HG03139 (cell line): Measurements from ENCODE around the gene JMJD4.

Experiments
- ATAC-seq: cut with Tn5 transposase; IDR thresholded peaks from one replicate; pipeline ENCODE4 v1.9.1; 2021; ENCODE audit not compliant: unreplicated experiment

JMJD4 gene

DNA sequence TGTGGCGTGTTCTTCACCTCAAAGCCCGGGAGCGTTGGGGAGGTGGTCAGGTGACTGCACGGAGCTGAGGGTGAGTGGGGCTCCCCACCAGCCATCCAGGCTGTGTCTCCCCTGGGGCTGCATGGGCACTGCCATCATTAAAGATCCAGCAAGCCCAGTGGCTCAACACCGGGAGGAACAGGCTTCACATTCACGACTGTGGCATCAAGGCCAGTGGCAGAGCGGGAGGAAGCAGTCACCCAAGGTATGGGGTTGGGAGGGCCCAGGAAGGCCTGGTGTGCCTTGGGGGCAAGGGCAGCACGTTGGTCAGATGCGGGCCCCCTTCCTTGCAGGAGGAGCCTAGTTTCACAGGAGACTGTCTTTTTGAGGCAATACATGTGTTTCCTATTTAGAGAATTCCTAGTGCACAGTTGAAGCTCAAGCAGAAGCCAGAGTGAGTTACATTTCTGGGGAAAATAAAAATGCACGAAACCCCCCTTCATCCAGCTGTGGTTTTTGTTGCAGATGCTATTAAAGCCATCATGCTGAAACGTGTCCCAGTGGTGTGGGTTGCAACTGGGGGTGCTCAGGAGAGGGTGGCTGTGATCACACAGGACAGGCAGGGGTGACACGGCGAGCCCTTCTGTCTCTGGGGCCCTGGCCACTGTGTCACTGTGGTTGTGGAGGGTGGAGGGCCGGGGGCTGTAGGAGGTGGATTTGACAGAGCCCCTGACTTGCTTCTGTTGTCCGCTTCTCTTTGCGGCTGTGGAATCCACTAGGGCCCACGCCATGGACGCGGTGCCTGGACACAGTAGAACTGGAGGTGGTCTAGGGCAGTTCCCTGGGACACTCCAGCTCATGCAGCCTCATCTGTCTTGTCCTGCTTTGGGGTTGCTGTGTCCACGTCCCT, 34.2 kb upstream of the JMJD4 start:
- ATAC-seq: no peak

DNA sequence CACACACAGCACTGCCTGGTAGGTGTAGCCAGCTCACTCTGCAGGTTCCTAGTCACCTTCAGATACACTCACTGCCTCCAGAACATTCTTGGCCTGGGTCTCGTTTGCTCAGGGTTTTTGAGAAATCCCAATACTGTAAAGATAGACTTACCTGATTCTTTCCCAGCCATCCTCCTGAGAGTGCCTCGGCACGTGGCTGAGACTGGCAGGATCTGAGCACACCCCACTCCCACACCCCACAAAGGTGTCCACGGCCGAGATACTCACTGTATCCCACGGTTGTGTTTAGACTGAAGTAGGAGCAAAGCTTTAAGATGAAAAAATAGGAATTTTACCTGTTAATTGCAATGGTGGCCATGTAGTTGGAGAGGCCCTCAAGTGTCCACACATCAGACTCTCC, 33.5 kb upstream of the JMJD4 start:
- ATAC-seq: no peak

DNA sequence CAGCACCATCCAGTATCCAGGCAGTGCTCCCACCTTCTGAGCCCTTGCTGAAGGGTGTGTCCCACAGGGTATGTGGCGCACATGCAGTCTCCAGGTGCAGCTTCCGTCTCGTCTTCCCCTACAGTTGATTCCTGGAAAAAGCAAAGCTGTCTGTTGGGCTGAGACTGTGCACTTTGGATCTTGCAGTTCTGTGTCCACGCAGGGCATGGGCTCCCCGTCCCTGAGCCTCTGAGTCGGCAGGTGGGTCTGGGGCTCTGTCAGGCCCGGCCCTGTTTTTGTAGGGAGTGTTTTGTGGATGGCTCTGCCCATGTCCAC, 33.0 kb upstream of the JMJD4 start:
- no peak for ATAC-seq

DNA sequence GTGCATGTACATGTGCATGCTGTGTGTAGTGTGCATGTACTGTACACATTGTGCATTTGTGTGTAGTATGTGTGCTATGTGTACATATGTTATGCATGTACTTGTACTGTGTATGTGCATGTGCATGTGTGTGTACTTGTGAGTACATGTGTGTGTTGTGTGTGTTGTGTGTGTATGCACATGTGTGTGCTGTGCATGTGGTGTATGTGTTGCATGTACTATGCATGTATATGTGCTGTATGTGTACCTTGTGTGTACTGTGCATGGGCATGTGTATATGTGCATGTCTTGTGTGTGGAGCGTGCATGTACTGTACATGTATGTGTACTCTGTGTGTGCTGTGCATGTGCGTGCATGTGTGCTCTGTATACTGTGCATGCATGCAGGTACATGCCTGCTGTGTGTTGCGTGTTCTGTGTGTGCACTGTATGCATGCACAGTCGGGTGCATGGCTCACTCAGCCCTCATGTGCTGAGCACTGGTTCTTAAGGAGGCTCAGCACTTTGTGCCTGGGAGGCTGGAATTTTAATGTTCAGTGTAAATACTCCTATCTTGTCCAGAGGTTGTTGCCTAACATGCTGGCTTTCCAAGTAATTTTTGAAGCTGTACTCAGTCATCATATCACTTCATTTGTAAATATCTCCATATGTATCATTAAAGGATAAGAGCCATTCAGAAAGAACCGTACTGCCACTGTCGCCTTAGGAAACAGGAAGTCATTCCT, 32.5 kb upstream of the JMJD4 start:
- ATAC-seq: no peak

DNA sequence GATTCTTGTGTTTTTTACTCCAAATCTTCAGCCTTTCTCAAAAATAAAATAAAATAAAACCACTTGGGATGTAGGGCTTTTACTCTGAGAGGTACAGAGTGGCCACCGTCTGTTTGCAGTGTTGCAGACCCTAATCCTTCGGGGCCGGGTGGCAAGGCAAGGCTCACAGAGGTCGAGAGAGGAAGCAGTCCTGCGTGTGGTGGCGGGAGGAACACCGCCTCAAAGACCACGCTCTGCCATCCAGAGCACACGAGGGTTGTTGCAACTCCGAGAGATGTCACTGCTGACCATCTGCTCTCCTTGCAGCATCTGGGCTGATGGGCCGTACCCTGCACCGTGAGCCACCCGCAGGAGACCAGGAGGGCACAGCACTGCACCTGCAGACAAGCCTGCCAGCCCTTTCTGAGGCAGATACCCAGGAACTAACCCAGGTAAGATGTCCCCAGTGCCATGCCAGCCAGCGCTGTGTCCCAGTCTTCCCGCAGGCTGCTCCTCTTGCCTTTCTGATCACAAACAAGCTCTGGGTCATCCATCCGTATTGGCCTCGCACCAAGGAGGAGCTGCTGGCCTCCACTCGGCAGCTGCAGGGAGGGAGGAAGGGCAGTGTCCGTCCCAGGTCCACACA, 31.7 kb upstream of the JMJD4 start:
- ATAC-seq: no peak

DNA sequence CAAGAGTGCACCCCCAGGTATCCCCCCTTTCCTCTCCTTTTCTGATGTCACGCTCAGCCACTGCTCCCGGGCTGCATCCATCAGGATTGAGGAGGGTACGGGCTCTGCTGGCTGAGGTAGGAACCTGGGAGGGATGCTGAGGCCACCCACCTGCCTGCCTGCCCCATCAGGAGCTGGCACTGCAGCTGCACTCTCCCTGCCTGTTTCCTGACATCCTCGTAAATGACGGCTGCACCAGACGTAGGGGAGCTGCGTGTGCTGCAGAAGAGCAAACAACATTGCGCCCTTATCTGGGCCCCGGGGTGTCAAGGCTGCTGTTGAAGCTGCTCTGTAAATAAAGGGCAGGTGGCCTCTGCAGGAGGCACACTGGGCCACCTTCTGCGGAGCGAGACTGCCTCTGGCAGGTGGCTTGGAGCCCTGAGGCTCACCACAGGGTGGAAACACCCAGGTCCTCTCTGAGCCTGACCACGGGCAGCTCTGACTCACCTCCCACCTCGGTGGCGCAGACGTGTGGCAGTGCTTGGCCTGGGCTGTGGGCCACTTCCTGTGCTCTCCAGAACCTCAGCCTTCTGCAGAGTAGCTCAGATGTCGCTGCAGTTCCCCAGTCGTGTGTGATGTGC, 31.0 kb upstream of the JMJD4 start:
- ATAC-seq: no peak

DNA sequence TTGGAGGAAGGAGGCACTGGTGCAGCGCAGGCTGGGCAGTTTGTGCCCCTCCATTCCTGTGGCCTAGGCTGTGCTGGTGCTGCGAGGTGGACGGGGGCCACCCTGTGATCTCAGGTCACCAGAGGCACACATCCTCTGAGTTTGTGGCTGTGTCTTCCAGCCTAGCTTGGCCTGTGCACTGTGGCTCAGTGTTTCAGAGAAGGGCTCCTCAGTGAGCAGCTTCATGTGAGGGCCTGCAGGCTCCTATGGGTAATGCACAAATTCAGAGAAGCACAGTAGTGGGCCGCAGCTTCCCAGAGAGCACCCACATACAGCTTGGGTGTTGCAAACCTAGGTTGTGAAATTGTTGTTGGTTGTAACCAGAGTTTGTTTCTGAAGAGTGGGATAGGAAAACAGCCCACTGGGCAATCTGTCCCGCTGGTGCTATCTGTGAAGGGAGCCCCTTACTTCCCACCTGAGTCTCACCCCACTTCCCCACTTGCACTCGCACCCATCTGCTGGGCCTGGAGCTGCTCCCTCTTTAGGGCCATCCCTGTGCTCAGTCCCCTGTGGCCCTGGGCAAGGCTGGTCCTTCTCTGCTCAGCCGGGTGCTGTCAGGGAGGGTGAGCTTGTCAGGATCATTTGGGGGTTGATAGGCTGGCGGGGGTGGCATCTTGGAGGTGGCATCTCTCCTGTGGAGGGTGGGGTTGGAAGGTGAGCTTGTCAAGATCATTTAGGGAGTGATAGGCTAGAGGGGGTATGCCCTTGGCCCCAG, 30.3 kb upstream of the JMJD4 start:
- no peak for ATAC-seq

DNA sequence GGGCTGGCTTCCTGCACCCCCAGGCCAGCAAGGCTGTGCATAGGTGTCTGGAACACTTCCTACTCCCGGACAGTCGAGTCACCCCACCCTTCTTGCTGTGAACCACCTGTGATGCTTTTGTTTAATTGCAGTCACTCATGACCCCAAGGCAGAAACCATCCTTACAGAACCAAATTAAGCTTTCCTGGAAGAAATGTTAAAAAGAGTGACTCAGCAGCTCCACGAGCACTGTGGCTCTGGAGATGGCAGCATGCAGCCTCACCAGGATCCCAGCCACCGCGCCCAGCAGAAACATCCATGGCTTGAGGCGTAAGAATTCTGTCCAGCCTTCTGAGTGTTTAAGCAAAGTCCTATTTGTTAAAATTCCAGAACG, 28.9 kb upstream of the JMJD4 start:
- ATAC-seq: no peak

DNA sequence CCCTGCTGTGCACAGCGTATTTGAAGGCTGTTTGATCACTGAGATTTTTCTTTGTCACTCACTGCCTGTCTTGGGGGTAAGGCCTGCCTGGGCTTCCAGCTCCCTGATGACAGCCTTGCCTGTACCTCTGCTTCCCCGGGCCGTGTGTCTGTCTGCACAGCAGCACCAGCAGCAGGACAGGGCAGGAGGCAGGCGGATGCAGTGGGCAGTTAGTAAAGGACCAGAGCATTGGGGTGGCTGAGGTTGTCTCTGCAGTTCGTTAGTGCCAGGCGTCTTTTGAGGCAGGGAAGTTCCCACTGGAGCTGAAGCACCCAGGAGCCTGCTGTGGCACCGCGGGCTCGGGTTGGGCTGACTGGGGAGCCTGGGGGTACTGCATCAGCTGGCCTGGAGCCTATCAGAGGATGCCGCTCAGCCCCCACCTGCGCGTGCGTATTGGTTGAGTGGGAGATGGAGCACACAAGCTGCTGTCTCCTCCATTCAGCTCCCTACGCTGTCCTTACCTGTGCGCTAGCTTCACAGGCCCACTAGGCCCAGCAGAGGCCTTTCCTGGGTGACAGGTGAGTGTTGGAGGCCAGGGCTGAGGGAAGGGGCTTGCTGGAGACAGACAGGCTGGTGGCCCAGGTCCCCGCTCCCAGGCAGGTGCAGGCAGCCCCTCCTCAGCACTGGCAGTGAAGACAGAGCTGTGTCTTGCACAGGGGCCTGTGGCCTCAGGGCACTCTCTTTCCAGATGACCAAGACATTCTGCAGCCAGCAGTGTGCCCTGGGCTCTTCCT, 28.3 kb upstream of the JMJD4 start:
- no peak for ATAC-seq

DNA sequence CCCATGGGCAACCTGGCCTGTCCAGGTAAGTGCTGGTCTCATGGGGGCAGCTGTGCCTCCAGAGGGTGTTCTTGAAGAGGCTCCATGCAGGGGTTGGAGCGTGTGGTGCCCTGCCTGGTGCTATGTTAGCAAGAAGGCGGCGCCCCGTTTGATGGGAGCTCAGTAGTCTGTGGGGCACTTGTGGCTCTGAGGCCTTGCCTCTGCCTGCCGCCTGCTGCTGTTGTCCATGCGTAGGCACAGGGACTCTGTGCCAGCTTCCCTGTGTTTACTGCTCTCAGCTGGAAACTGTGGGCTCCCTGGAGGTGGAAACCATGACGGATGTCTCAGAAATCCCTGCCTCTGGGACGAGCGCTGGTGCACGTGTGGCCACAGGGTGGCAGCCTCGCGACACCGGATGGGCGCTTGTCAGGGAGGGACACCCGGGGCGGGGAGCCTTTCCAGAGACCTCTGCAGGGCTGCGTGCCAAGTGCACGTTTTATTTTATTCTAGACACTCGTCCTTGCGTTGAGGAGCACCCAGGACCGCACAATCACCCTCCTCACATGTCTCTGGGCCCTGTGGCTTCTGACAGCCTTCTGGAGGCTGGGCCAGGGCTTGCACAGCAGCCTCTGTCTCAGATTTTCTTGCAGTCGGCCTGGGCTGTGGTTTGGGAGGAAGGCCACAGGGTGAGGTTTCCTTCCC, 27.3 kb upstream of the JMJD4 start:
- ATAC-seq: peak; percentile 82

DNA sequence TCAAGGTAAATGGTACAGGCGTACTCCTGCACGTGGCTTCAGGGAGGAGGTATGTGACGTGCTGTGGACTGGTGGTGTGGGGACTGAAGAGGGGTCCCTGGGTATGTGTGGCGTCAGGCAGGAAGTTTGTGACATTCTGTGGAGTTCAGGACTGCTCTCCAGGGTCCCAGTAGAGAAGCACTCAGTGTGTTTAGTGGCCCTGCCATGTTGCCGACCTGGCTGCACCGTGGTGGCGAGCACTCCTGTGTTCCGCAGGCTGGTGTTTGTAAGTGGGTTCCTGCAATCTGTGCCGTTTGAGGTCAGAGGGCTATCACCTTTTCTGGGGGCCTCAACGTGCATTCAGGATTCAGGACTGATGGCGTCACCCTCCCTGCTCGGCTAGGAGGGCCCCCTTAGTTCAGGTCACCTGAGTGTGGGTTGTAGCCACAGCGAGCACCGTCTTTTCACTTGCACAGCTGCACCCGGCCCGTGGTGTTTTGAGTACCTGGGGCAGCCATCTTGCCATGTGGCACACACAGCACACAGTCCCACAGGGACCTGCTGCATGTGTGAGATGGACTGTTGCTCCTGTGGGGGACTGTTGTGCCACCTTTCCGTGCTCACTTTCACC, 26.6 kb upstream of the JMJD4 start:
- no peak for ATAC-seq

DNA sequence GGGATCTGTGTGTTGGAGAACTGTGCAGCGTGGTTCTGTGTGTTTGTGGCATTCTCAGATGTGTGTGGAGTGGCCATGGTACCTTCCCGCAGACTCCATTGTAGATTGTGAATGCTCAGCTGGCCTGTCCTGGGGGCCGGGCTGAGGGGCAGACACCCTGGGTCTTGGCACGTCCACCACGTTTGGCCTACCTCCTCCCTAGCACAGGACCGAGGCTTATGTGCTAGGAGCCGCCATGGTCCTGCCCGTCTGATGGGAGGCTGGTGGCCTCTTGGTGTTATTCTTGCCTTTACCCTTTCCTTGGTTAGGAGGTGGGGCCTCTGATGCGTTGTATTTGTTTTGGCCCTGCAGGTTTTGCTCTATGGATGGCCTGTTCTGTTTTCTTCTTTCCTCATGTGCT, 25.3 kb upstream of the JMJD4 start:
- no peak for ATAC-seq

DNA sequence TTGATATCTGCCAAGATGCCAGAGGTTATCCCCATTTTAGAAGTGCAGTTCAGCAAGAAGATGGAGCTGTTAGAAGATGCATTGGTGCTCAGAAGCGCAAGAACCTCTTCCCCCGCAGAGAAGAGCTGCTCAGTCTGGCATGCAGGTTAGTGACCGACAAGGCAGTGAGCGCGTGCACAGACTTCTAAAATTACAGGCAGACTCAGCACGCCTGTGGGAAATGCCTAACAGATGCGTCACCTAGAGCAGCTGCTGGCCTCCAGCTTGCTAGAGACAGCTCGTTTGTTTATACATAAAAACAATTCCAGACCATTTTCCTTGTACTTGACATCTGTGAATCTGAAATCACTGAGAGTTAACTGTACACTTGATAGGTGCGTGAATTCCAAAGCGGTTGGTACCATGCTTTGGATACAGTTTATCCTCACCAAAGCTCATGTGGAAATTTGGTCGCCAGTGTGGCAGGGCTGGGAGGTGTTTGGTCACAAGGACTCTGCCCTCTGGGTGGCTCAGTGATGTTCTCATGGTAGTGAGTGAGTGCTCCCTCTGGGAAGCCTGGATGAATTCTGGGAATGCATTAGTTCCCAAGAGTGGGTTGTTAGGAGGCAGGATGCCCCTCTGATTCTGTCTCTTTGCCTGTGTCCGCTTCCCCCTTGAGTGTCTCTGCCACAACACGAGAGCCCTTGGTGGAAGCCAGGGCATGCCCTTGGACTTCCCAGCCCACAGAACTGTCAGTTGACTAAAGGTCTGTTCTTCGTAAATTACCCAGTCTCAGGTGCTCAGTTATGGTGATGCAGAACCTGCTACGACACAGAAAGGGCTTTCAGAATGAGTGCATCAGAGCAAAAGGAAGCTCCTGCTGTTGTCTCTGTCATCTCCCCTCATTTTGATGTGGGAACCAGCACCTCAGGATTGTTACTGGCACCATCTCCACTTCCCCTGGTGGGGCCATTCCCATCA, 24.5 kb upstream of the JMJD4 start:
- ATAC-seq: no peak

DNA sequence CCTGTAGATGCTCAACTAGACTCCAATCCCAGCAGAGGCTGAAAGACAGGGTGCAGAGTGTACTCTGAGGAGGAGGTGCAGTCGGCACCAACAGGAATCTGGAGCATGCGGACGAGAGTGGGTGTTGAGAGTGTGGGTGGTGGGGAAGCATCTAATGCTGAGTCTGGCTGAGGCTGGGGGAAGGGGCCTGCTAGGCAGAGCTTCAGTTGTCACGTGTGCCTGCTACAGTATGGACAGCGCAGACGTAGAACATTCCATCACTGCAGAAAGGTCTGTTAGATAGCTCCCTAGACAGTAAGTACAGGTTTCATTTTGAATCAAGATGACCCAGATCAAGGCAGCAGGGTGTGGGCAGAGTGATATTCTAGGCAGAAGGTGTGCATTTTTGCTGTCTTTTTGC, 23.3 kb upstream of the JMJD4 start:
- ATAC-seq: no peak

DNA sequence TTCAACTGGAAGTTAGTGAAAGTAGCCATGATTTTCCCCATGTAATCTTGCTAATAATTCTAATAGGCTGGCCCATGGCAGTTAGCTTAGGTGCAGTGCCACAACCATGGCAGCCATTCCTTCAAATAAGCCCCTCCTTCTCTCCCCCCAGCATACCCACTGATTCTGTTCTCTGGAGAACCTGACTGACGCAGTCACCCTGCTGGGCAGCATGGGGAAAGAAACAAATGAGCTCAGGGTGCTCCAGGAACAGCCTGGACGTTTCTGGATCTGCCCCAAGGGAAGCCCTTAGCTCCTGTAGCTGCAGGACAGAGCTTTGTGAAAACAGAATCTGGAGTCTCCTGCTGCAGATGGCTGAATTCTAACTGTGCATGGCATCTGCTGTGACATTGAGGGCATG, 22.7 kb upstream of the JMJD4 start:
- no peak for ATAC-seq

DNA sequence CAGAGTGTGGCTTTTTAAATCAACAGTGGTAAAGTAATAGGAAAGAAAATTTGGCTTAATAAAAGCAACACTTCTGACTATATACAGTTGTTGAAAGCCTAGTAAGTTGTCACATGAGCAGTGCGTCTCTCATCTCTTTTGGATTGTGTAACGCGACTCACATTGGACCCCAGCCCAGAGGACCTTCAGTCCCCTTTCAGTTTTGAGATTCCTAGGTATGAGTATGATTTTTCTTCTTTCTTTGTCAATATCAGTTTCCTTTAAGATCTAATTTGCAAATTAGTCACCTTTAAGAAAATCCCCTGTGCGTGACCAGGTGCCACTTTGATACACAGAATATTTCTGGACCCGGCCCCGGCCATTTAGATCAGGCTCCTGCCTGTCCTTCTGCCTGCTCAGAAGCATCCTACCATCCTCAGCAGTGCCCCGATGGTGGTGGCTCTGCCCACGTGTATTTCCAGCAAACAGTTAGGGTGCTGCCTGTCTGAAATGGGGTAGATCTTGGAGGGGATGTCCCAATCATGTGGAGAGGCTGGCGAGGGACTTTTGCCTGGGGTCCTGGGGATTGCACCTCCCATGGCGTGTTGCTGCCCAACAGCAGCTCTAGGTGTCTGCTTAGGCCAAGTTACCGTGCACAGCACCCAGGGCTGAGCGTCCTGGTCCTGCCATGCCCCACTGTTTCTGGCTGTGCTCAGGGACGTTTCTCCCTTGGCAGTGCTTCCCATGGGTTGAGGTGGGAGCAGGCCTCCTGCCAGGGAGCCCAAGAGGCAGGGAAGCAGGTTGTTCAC, 21.3 kb upstream of the JMJD4 start:
- ATAC-seq: no peak

DNA sequence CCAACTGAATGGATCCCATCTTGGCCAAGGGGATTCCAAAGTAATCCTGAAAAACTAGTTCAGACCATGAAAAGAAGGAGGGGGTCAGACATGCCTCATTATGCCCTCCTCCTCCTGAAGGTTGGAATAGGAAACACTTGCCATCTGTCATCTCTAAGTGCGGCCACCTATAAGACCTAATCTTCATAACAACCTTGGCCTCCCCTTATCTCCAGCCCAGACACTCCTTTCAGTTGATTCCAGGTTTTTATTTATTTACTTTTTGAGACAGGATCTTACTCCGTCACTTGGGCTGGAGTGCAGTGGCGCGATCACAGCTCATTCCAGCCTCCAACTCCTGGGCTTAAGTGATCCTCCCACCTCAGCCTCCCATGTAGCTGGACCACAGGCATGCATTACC, 19.9 kb upstream of the JMJD4 start:
- ATAC-seq: no peak
